IMR-90 (cell line): ENCODE results near the gene CFAP251. TPM values are rescaled to one million over a fixed set of nuclear protein-coding genes. Genes with fewer than 3 reads are reported as not detected.

Experiments
- ATAC-seq: fragments of 200-7000 bp; cut with Tn5 transposase; 2 replicates; pipeline ENCODE4 v1.9.1; 2020; ENCODE audit warnings: low read depth, mild to moderate bottlenecking, moderate library complexity
- BruUV-seq: library from RNA; stranded (reverse); fragments of 400-500 nt; replicated peaks from 2 replicates; lab custom pipeline; 2021; lab: Mats Ljungman, UMichigan
- CTCF ChIA-PET: fragments of 300-600 bp; formaldehyde crosslinking; extraction: SDS; loops from one replicate; lab custom pipeline; 2021; ENCODE audit warnings: antibody characterized with exemption; lab: Yijun Ruan, JAX
- POLR2A ChIA-PET: fragments of 300-600 bp; sonication (Branson Sonifier 250); formaldehyde crosslinking; loops from one replicate; lab custom pipeline; 2022; ENCODE audit warnings: antibody characterized with exemption; ENCODE audit not compliant: unreplicated experiment; lab: Charles Lee
- DNase-seq: peaks from one replicate; pipeline ENCODE4 v3.0.0; 2013
- H2AFZ ChIP-seq: replicated peaks from 2 replicates; pipeline ENCODE3; 2013; ENCODE audit warnings: low read length, mild to moderate bottlenecking; ENCODE audit not compliant: poor library complexity
- H2AK5ac ChIP-seq: 2 replicates; pipeline ENCODE4 v1.6.1; 2013; ENCODE audit warnings: low read depth, low read length, inconsistent platforms
- H2AK9ac ChIP-seq: replicated peaks from 2 replicates; pipeline ENCODE3; 2013; ENCODE audit warnings: mild to moderate bottlenecking, low read depth, low read length, moderate library complexity; ENCODE audit not compliant: poor library complexity
- H2BK120ac ChIP-seq: 2 replicates; pipeline ENCODE4 v1.6.1; 2013; ENCODE audit warnings: low read depth, low read length, inconsistent platforms
- H2BK15ac ChIP-seq: 3 replicates; pipeline ENCODE4 v1.6.1; 2013; ENCODE audit warnings: low read depth, low read length, inconsistent platforms
- H2BK20ac ChIP-seq: 2 replicates; pipeline ENCODE4 v1.6.1; 2013; ENCODE audit warnings: low read depth, mild to moderate bottlenecking, inconsistent platforms, low read length, moderate library complexity
- H2BK5ac ChIP-seq: 2 replicates; pipeline ENCODE4 v1.6.1; 2013; ENCODE audit warnings: mild to moderate bottlenecking, low read depth, low read length, inconsistent platforms; ENCODE audit not compliant: poor library complexity, severe bottlenecking
- H3K14ac ChIP-seq: replicated peaks from 2 replicates; pipeline ENCODE4 v1.6.1; 2013; ENCODE audit warnings: low read depth, low read length, inconsistent platforms
- H3K18ac ChIP-seq: 2 replicates; pipeline ENCODE4 v1.6.1; 2013; ENCODE audit warnings: low read depth, low read length, control low read depth
- H3K23ac ChIP-seq: 2 replicates; pipeline ENCODE4 v1.6.1; 2013; ENCODE audit warnings: low read depth, low read length, inconsistent platforms
- H3K27ac ChIP-seq: 2 replicates; pipeline ENCODE4 v1.5.1; 2013; ENCODE audit warnings: mild to moderate bottlenecking, control low read depth, low read length; ENCODE audit not compliant: insufficient read depth
- H3K27me3 ChIP-seq: 2 replicates; pipeline ENCODE4 v1.6.1; 2013; ENCODE audit warnings: low read length; ENCODE audit not compliant: control insufficient read depth, insufficient read depth
- H3K36me3 ChIP-seq: 2 replicates; pipeline ENCODE4 v1.6.1; 2013; ENCODE audit warnings: low read length, mixed read lengths; ENCODE audit not compliant: control insufficient read depth, insufficient read depth
- H3K4ac ChIP-seq: 2 replicates; pipeline ENCODE4 v1.6.1; 2013; ENCODE audit warnings: low read depth, low read length, inconsistent platforms
- H3K4me1 ChIP-seq: 2 replicates; pipeline ENCODE4 v1.6.1; 2013; ENCODE audit warnings: low read length, mixed read lengths; ENCODE audit not compliant: control insufficient read depth, insufficient read depth
- H3K4me2 ChIP-seq: 2 replicates; pipeline ENCODE4 v1.6.1; 2013; ENCODE audit warnings: low read depth, mild to moderate bottlenecking, control low read depth, low read length, moderate library complexity
- H3K4me3 ChIP-seq: 2 replicates; pipeline ENCODE4 v1.5.1; 2013; ENCODE audit warnings: low read depth, mild to moderate bottlenecking, control low read depth, low read length, moderate library complexity; ENCODE audit not compliant: insufficient read depth
- H3K56ac ChIP-seq: 2 replicates; pipeline ENCODE4 v1.6.1; 2013; ENCODE audit warnings: low read length, inconsistent platforms; ENCODE audit not compliant: insufficient read depth; ENCODE audit errors: extremely low read depth
- H3K79me1 ChIP-seq, 2 experiments: 2 replicates each; pipeline ENCODE4 v1.6.1; 2013; ENCODE audit warnings: low read length in 2 of 2, inconsistent platforms in 1 of 2, low read depth in 1 of 2
- H3K9ac ChIP-seq: 2 replicates; pipeline ENCODE4 v1.6.1; 2013; ENCODE audit warnings: low read depth, low read length, control low read depth
- H3K9me1 ChIP-seq: 2 replicates; pipeline ENCODE4 v1.6.1; 2013; ENCODE audit warnings: low read length, inconsistent platforms; ENCODE audit not compliant: insufficient read depth
- H3K9me3 ChIP-seq: 2 replicates; pipeline ENCODE4 v1.6.1; 2013; ENCODE audit warnings: low read length; ENCODE audit not compliant: control insufficient read depth, insufficient read depth
- H4K20me1 ChIP-seq: 2 replicates; pipeline ENCODE4 v1.6.1; 2013; ENCODE audit warnings: low read length, inconsistent platforms; ENCODE audit not compliant: insufficient read depth
- H4K5ac ChIP-seq: 2 replicates; pipeline ENCODE4 v1.6.1; 2013; ENCODE audit warnings: mild to moderate bottlenecking, low read depth, low read length, control low read depth
- H4K8ac ChIP-seq, 2 experiments: 2 replicates each; pipeline ENCODE4 v1.6.1; 2013; ENCODE audit warnings: low read depth in 2 of 2, low read length in 2 of 2, control low read depth in 1 of 2, inconsistent platforms in 1 of 2
- H4K91ac ChIP-seq: 2 replicates; pipeline ENCODE4 v1.6.1; 2013; ENCODE audit warnings: low read depth, low read length, inconsistent platforms; ENCODE audit not compliant: insufficient read depth
- BHLHE40 ChIP-seq: fragments of 150-350 bp; IDR thresholded peaks from 2 replicates; pipeline ENCODE4 v1.6.1; 2016; ENCODE audit warnings: mild to moderate bottlenecking, low read depth, low read length
- CEBPB ChIP-seq: IDR thresholded peaks from 2 replicates; pipeline ENCODE4 v1.6.1; 2012; ENCODE audit warnings: low read depth, low read length, improper control_type of control experiment
- FOS ChIP-seq: fragments of 150-350 bp; IDR thresholded peaks from 2 replicates; pipeline ENCODE4 v1.6.1; 2016; ENCODE audit warnings: low read depth, low read length
- MAFK ChIP-seq: IDR thresholded peaks from 2 replicates; pipeline ENCODE4 v1.6.1; 2012; ENCODE audit warnings: low read depth, low read length, improper control_type of control experiment
- MAZ ChIP-seq: IDR thresholded peaks from 2 replicates; pipeline ENCODE4 v1.6.1; 2012; ENCODE audit warnings: low read depth, mild to moderate bottlenecking, low read length, improper control_type of control experiment, moderate library complexity, borderline replicate concordance
- NFE2L2 ChIP-seq: fragments of 150-350 bp; IDR thresholded peaks from 2 replicates; pipeline ENCODE4 v1.6.1; 2016; ENCODE audit warnings: low read depth, mild to moderate bottlenecking, low read length
- POLR2A ChIP-seq: IDR thresholded peaks from 2 replicates; pipeline ENCODE4 v1.6.1; 2012; ENCODE audit warnings: mild to moderate bottlenecking, low read depth, low read length
- RFX5 ChIP-seq: IDR thresholded peaks from 2 replicates; pipeline ENCODE4 v1.8.0; 2012; ENCODE audit warnings: low read depth, mild to moderate bottlenecking, low read length, moderate library complexity
- SMC3 ChIP-seq: fragments of 150-350 bp; IDR thresholded peaks from 2 replicates; pipeline ENCODE4 v1.6.1; 2016; ENCODE audit warnings: low read depth, mild to moderate bottlenecking, antibody characterized with exemption, low read length, moderate library complexity
- WGBS, 2 experiments: methylation state at CpG; one replicate each; pipeline versions ENCODE4 v1.1.5 to v1.1.7; 2013; ENCODE audit warnings: missing lambda C conversion rate in 2 of 2; ENCODE audit not compliant: insufficient read length in 1 of 2; ENCODE audit errors: extremely low coverage in 2 of 2; 5-methylcytosine and 5-hydroxymethylcytosine counted together
- dilution Hi-C: fragments of 300-500 bp; cut with HindIII; formaldehyde crosslinking; loops from one replicate; pipeline ENCODE4 v1.14.3; 2018; ENCODE audit warnings: low sequenced_read_pairs; ENCODE audit not compliant: unreplicated experiment
- in situ Hi-C: fragments of 300-500 bp; cut with MboI; formaldehyde crosslinking; loops from 3 replicates; pipeline ENCODE4 v1.14.3; 2019; ENCODE audit warnings: low sequenced_read_pairs, inconsistent platforms, mixed read lengths
- intact Hi-C: fragments of 100-400 bp; cut with micrococcal nuclease; formaldehyde crosslinking; loops from 2 replicates; pipeline ENCODE4 v1.10.0; 2022
- polyA plus RNA-seq, 3 experiments: library from polyadenylated mRNA; depleted of rRNA; stranded (reverse); fragments of >200 nt; gene quantifications; 2 replicates each; pipeline ENCODE4 v1.2.3, GENCODE V29; 2012; ENCODE audit warnings: low replicate concordance in 1 of 3
- total RNA-seq: library from RNA; depleted of rRNA; stranded (reverse); fragments of >200 nt; gene quantifications from 2 replicates; pipeline ENCODE4 v1.2.3, GENCODE V29; 2012
- TF ChIP-seq, protein P1 (sequence below): fragments of 150-350 bp; IDR thresholded peaks from 2 replicates; pipeline ENCODE4 v1.6.1; 2017; ENCODE audit warnings: mild to moderate bottlenecking, antibody characterized with exemption, low read length, low read depth
- TF ChIP-seq, protein P2 (sequence below): fragments of 150-350 bp; IDR thresholded peaks from 2 replicates; pipeline ENCODE4 v1.6.1; 2016; ENCODE audit warnings: low read depth, mild to moderate bottlenecking, low read length, moderate library complexity, borderline replicate concordance

CFAP251 gene
- total and polyA plus RNA-seq, 2 of the 4 experiments (the other 2 are of a cell fraction), result 7.8 to 9.1 TPM

DNA sequence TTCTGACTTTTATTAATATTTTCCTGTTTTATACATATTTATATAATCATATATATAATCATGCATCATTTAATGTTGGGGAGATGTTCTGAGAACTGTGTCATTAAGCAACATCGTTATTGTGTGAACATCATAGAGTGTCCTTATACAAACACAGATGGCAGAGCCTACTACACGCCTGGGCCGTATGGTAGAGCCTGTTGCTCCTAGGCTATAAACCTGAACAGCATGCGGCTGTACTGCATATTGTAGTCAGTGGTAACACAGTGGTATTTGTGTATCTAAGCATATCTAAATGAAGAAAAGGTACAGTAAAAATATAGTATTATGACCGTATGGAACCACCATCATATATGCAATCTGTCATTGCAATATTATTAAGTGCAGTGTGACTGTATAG, 58.6 kb downstream of the CFAP251 start:
- TF ChIP-seq FOS (no peak), NFE2L2 (no peak), POLR2A (no peak), RFX5 (no peak), MAZ (no peak), BHLHE40 (no peak), CEBPB (no peak), SMC3 (no peak), MAFK (no peak)
- TF ChIP-seq, protein P1, sequence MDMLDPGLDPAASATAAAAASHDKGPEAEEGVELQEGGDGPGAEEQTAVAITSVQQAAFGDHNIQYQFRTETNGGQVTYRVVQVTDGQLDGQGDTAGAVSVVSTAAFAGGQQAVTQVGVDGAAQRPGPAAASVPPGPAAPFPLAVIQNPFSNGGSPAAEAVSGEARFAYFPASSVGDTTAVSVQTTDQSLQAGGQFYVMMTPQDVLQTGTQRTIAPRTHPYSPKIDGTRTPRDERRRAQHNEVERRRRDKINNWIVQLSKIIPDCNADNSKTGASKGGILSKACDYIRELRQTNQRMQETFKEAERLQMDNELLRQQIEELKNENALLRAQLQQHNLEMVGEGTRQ, result no peak
- TF ChIP-seq, protein P2, sequence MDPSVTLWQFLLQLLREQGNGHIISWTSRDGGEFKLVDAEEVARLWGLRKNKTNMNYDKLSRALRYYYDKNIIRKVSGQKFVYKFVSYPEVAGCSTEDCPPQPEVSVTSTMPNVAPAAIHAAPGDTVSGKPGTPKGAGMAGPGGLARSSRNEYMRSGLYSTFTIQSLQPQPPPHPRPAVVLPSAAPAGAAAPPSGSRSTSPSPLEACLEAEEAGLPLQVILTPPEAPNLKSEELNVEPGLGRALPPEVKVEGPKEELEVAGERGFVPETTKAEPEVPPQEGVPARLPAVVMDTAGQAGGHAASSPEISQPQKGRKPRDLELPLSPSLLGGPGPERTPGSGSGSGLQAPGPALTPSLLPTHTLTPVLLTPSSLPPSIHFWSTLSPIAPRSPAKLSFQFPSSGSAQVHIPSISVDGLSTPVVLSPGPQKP, result no peak
- H2BK20ac ChIP-seq, result no peak overlapping the region
- H2AK9ac ChIP-seq, result no peak overlapping the region
- H3K4me1 ChIP-seq, result no peaks in the 10 kb centered on the region; the same call in 1 of the 2 replicates
- BruUV-seq, result no TSS peak
- no peak overlapping the region for H4K91ac ChIP-seq
- H2AFZ ChIP-seq, result no peak overlapping the region
- H3K36me3 ChIP-seq, result no peaks in the 10 kb centered on the region
- H4K8ac ChIP-seq, result no peak overlapping the region
- ATAC-seq, result no peak
- WGBS, 2 experiments, result no CpG with 5 or more reads among the region's 5 CpGs
- no peak overlapping the region for H2BK5ac ChIP-seq
- ChIA-PET CTCF (no interaction called here), POLR2A (no interaction called here)
- H3K4ac ChIP-seq, result no peak overlapping the region
- H4K5ac ChIP-seq, result no peak overlapping the region
- intact Hi-C loops, result no loop called here
- in situ Hi-C loops, result no loop called here
- H2BK15ac ChIP-seq, result no peak overlapping the region
- H3K9me1 ChIP-seq, result no peaks in the 10 kb centered on the region
- no peak overlapping the region for H3K4me2 ChIP-seq
- no peak overlapping the region for H3K23ac ChIP-seq
- H3K18ac ChIP-seq, result no peak overlapping the region
- dilution Hi-C loops, result no loop called here
- no peaks in the 10 kb centered on the region for H3K27me3 ChIP-seq
- no peak overlapping the region for H2AK5ac ChIP-seq
- no peak for DNase-seq
- no peak overlapping the region for H3K14ac ChIP-seq
- no peak overlapping the region for H3K4me3 ChIP-seq
- H4K20me1 ChIP-seq, result no peaks in the 10 kb centered on the region
- no peak overlapping the region for H2BK120ac ChIP-seq
- H3K9me3 ChIP-seq, result peaks cover 4% of the 10 kb centered on the region; the same call in 1 of the 2 replicates
- H3K27ac ChIP-seq, result no peak overlapping the region
- H3K9ac ChIP-seq, result no peak overlapping the region
- H3K56ac ChIP-seq, result no peak overlapping the region
- no peaks in the 10 kb centered on the region for H3K79me1 ChIP-seq
